Hepatocyte (in vitro differentiated cells): ENCODE results near the gene MTNR1B. TPM values are rescaled to one million over a fixed set of nuclear protein-coding genes. Genes with fewer than 3 reads are reported as not detected.

Source experiments
- DNase-seq: peaks from one replicate; pipeline ENCODE4 v3.0.0-alpha.2; 2016; ENCODE audit warnings: low spot score
- H2AFZ ChIP-seq: fragments of 200-600 bp; sonication (generic); 2 replicates; pipeline ENCODE4 v1.6.0; 2016; ENCODE audit warnings: antibody characterized with exemption, mild to moderate bottlenecking
- H3K27ac ChIP-seq: fragments of 200-600 bp; sonication (generic); 2 replicates; pipeline ENCODE4 v1.5.1; 2016; ENCODE audit warnings: mild to moderate bottlenecking
- H3K27me3 ChIP-seq: fragments of 200-600 bp; sonication (generic); 2 replicates; pipeline ENCODE4 v1.6.1; 2016
- H3K36me3 ChIP-seq: fragments of 200-600 bp; sonication (generic); replicated peaks from 2 replicates; pipeline ENCODE4 v1.5.1; 2016; ENCODE audit warnings: low read depth; ENCODE audit not compliant: insufficient read depth
- H3K4me1 ChIP-seq: fragments of 200-600 bp; sonication (generic); 2 replicates; pipeline ENCODE4 v1.5.1; 2016; ENCODE audit warnings: mild to moderate bottlenecking, moderate library complexity; ENCODE audit not compliant: insufficient read depth
- H3K4me2 ChIP-seq: fragments of 200-600 bp; sonication (generic); 2 replicates; pipeline ENCODE4 v1.6.0; 2016
- H3K4me3 ChIP-seq: fragments of 200-600 bp; sonication (generic); 2 replicates; pipeline ENCODE4 v1.5.1; 2016; ENCODE audit warnings: mild to moderate bottlenecking
- H3K79me2 ChIP-seq: fragments of 200-600 bp; sonication (generic); 2 replicates; pipeline ENCODE4 v1.6.0; 2017; ENCODE audit warnings: mild to moderate bottlenecking
- H3K9me2 ChIP-seq: fragments of 200-600 bp; sonication (generic); replicated peaks from 2 replicates; pipeline ENCODE4 v1.6.0; 2017; ENCODE audit warnings: mild to moderate bottlenecking; ENCODE audit not compliant: insufficient read depth
- H3K9me3 ChIP-seq: fragments of 200-600 bp; sonication (generic); 2 replicates; pipeline ENCODE4 v1.5.1; 2016; ENCODE audit warnings: low read depth, mild to moderate bottlenecking
- H4K20me1 ChIP-seq: fragments of 200-600 bp; sonication (generic); 2 replicates; pipeline ENCODE4 v1.6.0; 2016; ENCODE audit warnings: mild to moderate bottlenecking; ENCODE audit not compliant: insufficient read depth, poor library complexity, severe bottlenecking
- CTCF ChIP-seq: fragments of 200-600 bp; sonication (generic); IDR thresholded peaks from 2 replicates; pipeline ENCODE4 v1.5.1; 2016; ENCODE audit warnings: antibody characterized with exemption, mild to moderate bottlenecking; ENCODE audit not compliant: poor library complexity
- EZH2 ChIP-seq: fragments of 200-600 bp; sonication (generic); IDR thresholded peaks from 2 replicates; pipeline ENCODE4 v1.6.1; 2016; ENCODE audit warnings: antibody characterized with exemption, mild to moderate bottlenecking, borderline replicate concordance
- EZH2phosphoT487 ChIP-seq: fragments of 200-600 bp; sonication (generic); IDR thresholded peaks from one replicate; pipeline ENCODE4 v1.6.1; 2018; ENCODE audit warnings: antibody characterized with exemption, mild to moderate bottlenecking, low read depth, moderate library complexity; ENCODE audit not compliant: unreplicated experiment, severe bottlenecking
- WGBS: methylation state at CpG from one replicate; pipeline ENCODE4 v1.1.6; 2016; ENCODE audit warnings: low lambda C conversion rate; ENCODE audit errors: missing lambda C conversion rate; 5-methylcytosine and 5-hydroxymethylcytosine counted together
- polyA plus RNA-seq: library from polyadenylated mRNA; unstranded; fragments of >200 nt; fragmentation: Nextera tagmentation; extraction: Ambion mirVana; gene quantifications from 2 replicates; pipeline ENCODE4 v1.2.1, GENCODE V29; 2016
- small RNA-seq: library from RNA; depleted of rRNA; stranded (forward); fragments of <200 nt; gene quantifications from one replicate; pipeline ENCODE3, GENCODE V24; 2014
- total RNA-seq: library from RNA; depleted of rRNA; stranded (reverse); fragments of >200 nt; gene quantifications from 2 replicates; pipeline ENCODE4 v1.2.3, GENCODE V29; 2014

The MTNR1B gene
- total and polyA plus RNA-seq, 2 experiments from 2014 or later: 0.30 to 0.40 TPM

- no peak overlapping the region for H3K4me2 ChIP-seq
- no peaks in the 10 kb centered on the region for H3K79me2 ChIP-seq
- no peaks in the 10 kb centered on the region for H3K9me3 ChIP-seq
- DNase-seq: no peak
- WGBS: 92% methylated on average over 8 of the region's 8 CpGs
- H4K20me1 ChIP-seq: no peaks in the 10 kb centered on the region
- H3K4me3 ChIP-seq: no peak overlapping the region
- H3K27me3 ChIP-seq: no peaks in the 10 kb centered on the region
- no peaks in the 10 kb centered on the region for H3K36me3 ChIP-seq
- no peak for TF ChIP-seq EZH2
- no peak for TF ChIP-seq CTCF
- no peak for TF ChIP-seq EZH2phosphoT487
- no peak overlapping the region for H3K27ac ChIP-seq
- no peak overlapping the region for H2AFZ ChIP-seq
- H3K9me2 ChIP-seq: no peaks in the 10 kb centered on the region
- no peaks in the 10 kb centered on the region for H3K4me1 ChIP-seq
These were observed 61.9 kb downstream of the MTNR1B start for GRCh38 chr11:93031386-93031785.

Small RNA genes within 50 kb of the gene (small RNA-seq; reads per million reads assigned to genes)
- not detected for gene SNRPGP16

Other genes with a start within 250 kb of the MTNR1B start
- 16.6 and 18.4 TPM in 2 replicates for gene SLC36A4, start 228.3 kb downstream of the MTNR1B start, total RNA-seq
- gene SLC36A4, start 228.3 kb downstream of the MTNR1B start, polyA plus RNA-seq: 17.6 and 27.1 TPM in 2 replicates